Measurements from ENCODE around the gene BARX1. TPM values are rescaled to one million over a fixed set of nuclear protein-coding genes. Genes with fewer than 3 reads are reported as not detected.

Gene BARX1
- total RNA-seq, 1 experiment from 2014 or later: 8.9 TPM

DNA sequence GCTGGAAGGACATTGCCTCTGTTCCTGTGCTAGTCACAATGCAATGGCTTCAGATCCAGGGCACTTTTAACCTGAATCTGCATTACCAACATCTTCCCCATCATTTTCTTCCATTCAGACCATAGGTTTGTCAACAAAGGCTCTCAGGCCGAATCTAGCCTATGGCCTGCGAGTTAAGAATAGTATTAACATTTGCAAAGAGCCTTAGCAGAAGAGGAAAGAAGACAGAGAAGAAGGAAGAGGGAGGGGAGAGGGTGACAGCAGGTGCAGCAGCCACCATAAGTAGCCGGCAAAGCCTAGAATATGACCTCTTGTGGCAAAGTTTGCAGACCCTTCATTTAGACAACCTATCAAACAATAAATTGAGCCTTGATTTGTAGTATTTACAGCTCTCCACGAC, 32.6 kb downstream of the BARX1 start (continued):
- TF ChIP-seq, protein P1, sequence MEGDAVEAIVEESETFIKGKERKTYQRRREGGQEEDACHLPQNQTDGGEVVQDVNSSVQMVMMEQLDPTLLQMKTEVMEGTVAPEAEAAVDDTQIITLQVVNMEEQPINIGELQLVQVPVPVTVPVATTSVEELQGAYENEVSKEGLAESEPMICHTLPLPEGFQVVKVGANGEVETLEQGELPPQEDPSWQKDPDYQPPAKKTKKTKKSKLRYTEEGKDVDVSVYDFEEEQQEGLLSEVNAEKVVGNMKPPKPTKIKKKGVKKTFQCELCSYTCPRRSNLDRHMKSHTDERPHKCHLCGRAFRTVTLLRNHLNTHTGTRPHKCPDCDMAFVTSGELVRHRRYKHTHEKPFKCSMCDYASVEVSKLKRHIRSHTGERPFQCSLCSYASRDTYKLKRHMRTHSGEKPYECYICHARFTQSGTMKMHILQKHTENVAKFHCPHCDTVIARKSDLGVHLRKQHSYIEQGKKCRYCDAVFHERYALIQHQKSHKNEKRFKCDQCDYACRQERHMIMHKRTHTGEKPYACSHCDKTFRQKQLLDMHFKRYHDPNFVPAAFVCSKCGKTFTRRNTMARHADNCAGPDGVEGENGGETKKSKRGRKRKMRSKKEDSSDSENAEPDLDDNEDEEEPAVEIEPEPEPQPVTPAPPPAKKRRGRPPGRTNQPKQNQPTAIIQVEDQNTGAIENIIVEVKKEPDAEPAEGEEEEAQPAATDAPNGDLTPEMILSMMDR (IDR thresholded peaks at IDR 0.05): no peak

DNA sequence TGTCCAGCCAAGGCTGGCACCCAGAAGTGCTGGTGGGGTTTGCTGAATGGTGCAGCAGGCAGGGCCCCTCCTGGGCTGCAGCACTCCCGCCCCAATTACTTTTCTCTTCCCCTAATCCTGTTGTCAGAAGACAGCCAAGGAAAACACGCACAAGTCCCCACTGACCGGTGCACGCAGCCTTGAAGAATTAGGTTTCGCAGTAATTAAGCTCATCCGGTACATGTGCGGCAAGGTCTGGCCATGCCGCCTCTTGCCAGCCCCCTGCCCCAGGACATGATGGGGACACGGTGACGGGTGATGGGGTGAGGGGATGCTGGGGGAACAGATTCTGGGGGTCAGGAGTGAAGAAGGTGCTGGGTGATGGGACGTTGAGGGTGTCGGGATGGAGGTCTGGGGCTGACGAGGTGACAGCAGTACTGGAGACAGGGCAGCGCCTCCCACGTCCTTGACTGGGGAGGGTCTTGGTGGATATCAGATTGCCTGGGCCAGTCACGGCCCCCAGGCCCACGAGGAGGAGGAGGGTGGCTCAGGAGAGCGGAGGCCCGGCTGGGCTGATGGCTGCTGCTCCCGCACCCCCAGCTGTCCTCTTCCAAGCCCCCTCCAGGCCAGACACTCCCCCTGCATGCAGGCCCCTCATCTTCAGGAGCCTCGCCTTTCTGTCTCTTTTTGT, 34.9 kb downstream of the BARX1 start:
- Mint-ChIP-seq H3K27ac (no peak overlapping the region), H3K4me1 (peaks cover 5% of the 10 kb centered on the region; the same call in 1 of the 2 replicates), H3K4me3 (no peak overlapping the region), H3K36me3 (no peaks in the 10 kb centered on the region), H3K27me3 (ENCODE audit: low read depth) (no peaks in the 10 kb centered on the region; the same call in 1 of the 2 replicates), H3K9me3 (no peaks in the 10 kb centered on the region)
- DNase-seq (ENCODE audit: low spot score) (no peak), ATAC-seq (no peak)
- ChIA-PET CTCF (interaction anchor here (1.4 kb wide), 1 partner anchor 238 kb away, joined by 3 read pairs; no protein-coding TSS in a partner anchor), POLR2A (no interaction called here)
- TF ChIP-seq, protein P2, sequence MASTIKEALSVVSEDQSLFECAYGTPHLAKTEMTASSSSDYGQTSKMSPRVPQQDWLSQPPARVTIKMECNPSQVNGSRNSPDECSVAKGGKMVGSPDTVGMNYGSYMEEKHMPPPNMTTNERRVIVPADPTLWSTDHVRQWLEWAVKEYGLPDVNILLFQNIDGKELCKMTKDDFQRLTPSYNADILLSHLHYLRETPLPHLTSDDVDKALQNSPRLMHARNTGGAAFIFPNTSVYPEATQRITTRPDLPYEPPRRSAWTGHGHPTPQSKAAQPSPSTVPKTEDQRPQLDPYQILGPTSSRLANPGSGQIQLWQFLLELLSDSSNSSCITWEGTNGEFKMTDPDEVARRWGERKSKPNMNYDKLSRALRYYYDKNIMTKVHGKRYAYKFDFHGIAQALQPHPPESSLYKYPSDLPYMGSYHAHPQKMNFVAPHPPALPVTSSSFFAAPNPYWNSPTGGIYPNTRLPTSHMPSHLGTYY (CRISPR knock-in tag; IDR thresholded peaks at IDR 0.05): no peak
- TF ChIP-seq, protein P3, sequence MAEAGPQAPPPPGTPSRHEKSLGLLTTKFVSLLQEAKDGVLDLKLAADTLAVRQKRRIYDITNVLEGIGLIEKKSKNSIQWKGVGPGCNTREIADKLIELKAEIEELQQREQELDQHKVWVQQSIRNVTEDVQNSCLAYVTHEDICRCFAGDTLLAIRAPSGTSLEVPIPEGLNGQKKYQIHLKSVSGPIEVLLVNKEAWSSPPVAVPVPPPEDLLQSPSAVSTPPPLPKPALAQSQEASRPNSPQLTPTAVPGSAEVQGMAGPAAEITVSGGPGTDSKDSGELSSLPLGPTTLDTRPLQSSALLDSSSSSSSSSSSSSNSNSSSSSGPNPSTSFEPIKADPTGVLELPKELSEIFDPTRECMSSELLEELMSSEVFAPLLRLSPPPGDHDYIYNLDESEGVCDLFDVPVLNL (CRISPR knock-in tag; IDR thresholded peaks at IDR 0.05; ENCODE audit: borderline replicate concordance, low read depth): no peak
- TF ChIP-seq RORB (CRISPR knock-in tag; IDR thresholded peaks at IDR 0.05) (no peak), FOXP4 (CRISPR knock-in tag; IDR thresholded peaks at IDR 0.05) (no peak), TEAD1 (CRISPR knock-in tag; IDR thresholded peaks at IDR 0.05) (no peak), ZNF532 (CRISPR knock-in tag; IDR thresholded peaks at IDR 0.05; ENCODE audit: borderline replicate concordance) (no peak)
- TF ChIP-seq, protein P4, sequence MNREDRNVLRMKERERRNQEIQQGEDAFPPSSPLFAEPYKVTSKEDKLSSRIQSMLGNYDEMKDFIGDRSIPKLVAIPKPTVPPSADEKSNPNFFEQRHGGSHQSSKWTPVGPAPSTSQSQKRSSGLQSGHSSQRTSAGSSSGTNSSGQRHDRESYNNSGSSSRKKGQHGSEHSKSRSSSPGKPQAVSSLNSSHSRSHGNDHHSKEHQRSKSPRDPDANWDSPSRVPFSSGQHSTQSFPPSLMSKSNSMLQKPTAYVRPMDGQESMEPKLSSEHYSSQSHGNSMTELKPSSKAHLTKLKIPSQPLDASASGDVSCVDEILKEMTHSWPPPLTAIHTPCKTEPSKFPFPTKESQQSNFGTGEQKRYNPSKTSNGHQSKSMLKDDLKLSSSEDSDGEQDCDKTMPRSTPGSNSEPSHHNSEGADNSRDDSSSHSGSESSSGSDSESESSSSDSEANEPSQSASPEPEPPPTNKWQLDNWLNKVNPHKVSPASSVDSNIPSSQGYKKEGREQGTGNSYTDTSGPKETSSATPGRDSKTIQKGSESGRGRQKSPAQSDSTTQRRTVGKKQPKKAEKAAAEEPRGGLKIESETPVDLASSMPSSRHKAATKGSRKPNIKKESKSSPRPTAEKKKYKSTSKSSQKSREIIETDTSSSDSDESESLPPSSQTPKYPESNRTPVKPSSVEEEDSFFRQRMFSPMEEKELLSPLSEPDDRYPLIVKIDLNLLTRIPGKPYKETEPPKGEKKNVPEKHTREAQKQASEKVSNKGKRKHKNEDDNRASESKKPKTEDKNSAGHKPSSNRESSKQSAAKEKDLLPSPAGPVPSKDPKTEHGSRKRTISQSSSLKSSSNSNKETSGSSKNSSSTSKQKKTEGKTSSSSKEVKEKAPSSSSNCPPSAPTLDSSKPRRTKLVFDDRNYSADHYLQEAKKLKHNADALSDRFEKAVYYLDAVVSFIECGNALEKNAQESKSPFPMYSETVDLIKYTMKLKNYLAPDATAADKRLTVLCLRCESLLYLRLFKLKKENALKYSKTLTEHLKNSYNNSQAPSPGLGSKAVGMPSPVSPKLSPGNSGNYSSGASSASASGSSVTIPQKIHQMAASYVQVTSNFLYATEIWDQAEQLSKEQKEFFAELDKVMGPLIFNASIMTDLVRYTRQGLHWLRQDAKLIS (CRISPR knock-in tag; IDR thresholded peaks at IDR 0.05; ENCODE audit: borderline replicate concordance): no peak

All from WTC11 (cell line).